22Rv1 (cell line): ENCODE results near the gene SHTN1.

Experiments
- CTCF ChIP-seq: fragments of 450-650 bp; IDR thresholded peaks from 2 replicates; pipeline ENCODE4 v1.5.1; 2017; ENCODE audit warnings: mild to moderate bottlenecking
- ZFX ChIP-seq: fragments of 450-650 bp; IDR thresholded peaks from 2 replicates; pipeline ENCODE4 v1.6.1; 2017; ENCODE audit warnings: antibody characterized with exemption, borderline replicate concordance

- no peak for TF ChIP-seq CTCF
- TF ChIP-seq ZFX = no peak
These were observed 2.8 kb downstream of the SHTN1 start for GRCh38 chr10:117002206-117002605.
